GM19468 (cell line): ENCODE measurements around the gene CX3CR1.
A peak's percentile ranks its signal among the peaks of the same experiment; 100 is the strongest.

Experiments used
- ATAC-seq: cut with Tn5 transposase; IDR thresholded peaks from one replicate; pipeline ENCODE4 v1.9.1; 2021; ENCODE audit warnings: mild to moderate bottlenecking, moderate library complexity, moderate number of reproducible peaks; ENCODE audit not compliant: unreplicated experiment; ENCODE audit errors: extremely low read depth

CX3CR1 gene

DNA sequence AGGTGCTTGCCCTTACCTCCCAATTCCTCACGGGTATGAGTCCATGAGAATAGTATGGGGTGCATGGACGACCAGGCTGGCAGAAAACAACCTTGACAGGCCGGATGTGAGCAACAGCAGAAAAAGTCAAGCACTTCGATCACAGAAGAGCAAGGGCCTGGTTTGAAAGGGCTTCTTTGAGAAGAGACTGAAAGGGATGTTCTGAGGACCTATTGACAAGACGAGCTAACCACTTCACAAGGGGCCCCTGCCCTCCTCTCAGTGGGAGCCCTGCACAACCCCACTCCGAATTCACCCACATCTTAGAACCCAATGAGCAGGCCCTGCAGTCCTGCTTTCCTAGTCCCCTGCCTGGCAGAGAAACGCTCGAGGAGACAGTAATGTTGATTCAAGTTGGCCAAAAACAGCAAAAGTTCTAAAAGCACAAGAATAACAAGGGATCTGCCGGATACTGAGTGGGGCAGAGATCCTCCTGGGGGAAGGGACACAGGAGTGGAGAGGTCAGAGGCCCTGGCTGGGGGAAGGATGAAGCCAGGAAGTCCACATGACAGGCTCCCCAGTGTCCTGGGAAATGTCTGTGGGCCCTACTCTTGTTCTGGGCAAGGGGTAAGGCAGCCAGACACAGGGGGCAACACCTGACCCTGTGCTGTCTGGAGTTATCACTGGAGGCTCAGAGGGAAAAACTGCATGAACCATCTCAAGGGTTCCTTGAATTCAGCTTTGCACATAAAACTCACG is 14.8 kb upstream of the CX3CR1 start:
- ATAC-seq = no peak

DNA sequence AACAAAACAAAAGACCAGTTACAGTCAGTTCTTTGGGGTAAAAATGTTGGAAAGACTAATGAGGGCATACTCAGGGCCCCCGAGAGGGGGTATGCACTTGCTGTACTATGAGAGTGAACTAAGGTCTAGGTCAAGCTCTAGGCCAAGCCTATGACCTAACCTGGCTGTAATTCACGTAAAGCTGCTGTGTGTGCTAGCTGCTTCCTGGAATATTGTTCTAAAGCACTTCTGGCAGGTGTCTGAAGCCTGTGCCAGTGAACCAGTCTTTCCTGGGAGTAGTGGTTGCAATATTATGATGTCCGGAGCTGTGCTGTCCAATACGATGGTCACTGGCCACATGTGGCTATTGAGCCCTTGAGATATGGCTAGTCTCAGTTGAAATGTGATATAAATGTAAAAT is 13.1 kb upstream of the CX3CR1 start:
- no peak for ATAC-seq

DNA sequence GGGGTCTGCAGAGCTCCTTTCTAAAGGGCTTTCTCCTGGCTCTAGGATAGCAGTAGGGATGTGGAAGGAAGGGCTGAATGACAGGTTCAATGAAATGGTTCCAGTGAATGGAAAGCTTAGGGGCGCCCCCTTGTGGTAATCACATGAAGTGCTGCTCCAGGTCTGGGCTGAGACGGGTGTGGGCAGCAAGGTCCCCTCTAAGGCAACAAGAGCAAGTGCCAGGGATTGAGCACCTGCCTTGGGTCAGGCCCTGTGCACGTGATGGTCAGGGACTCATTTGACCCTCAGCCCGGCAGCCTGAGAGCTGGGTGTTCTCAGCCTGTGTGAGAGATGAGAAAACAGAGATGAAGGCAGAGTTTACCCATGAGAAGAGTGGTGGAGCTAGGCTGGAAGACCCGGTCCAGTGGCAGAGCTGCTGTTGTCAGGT is 12.1 kb upstream of the CX3CR1 start:
- no peak for ATAC-seq

DNA sequence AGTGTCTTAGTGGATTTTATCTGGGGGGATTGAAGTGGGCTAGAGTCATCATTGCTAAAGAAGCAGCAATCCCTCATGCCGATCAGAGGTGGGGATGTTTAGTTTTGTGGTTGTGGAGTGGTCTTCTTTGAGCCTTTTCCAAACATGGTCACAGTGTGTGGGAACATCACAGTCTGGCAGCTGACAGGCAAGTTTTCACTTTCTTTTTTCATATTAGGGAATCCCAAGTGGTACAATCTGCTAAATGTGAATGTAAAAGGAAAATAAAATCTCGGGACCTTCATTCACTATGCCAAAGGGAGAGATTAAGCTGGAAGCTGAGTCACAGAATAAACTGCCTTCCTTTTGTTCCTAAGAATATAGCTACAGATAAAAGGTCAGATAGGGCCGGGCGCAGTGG is 10.4 kb upstream of the CX3CR1 start:
- no peak for ATAC-seq

DNA sequence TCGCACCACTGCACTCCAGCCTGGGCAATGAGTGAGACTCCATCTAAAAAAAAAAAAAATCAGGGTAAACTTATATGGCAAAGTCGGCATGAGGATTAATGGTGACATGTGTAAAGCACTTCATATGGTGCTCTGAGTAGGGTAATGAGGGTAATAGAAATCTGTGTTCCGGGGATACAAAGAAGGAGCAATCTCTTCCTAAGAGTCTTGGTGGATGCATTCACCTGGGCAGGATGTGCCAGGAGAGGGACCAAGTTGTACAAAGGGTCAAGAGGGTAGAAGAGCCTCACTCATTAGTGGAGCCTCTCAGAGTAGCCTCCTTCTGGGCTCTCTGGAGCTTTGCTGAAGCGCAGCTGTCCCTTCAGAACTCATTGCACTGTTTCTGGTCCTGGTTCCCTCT is 9.3 kb upstream of the CX3CR1 start:
- ATAC-seq = no peak

DNA sequence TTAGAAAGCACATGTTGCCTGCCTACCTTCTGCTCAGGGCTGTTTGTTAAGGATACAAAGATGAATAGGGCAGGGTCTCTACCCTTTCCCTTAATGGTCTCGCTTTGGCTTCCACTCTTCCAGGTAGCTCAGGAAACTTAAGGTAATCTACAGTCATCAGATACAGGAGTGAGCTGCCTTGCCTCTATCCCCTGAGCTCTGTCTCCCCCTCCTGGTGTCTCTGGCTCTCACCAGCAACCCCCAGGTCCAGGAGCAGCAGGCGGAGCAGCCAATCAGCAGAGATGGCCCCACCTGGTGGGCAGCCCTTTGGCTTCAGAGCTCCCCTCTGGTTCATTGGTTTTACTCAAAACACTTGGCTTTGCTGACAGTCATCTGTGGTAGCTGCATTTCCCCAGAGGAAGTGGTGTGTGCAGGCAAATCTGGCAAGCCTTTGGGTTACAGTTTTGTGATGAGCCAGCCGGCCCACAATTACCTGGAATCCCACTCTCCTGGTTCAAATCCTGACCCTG is 8.5 kb upstream of the CX3CR1 start:
- peak; percentile 94 for ATAC-seq

DNA sequence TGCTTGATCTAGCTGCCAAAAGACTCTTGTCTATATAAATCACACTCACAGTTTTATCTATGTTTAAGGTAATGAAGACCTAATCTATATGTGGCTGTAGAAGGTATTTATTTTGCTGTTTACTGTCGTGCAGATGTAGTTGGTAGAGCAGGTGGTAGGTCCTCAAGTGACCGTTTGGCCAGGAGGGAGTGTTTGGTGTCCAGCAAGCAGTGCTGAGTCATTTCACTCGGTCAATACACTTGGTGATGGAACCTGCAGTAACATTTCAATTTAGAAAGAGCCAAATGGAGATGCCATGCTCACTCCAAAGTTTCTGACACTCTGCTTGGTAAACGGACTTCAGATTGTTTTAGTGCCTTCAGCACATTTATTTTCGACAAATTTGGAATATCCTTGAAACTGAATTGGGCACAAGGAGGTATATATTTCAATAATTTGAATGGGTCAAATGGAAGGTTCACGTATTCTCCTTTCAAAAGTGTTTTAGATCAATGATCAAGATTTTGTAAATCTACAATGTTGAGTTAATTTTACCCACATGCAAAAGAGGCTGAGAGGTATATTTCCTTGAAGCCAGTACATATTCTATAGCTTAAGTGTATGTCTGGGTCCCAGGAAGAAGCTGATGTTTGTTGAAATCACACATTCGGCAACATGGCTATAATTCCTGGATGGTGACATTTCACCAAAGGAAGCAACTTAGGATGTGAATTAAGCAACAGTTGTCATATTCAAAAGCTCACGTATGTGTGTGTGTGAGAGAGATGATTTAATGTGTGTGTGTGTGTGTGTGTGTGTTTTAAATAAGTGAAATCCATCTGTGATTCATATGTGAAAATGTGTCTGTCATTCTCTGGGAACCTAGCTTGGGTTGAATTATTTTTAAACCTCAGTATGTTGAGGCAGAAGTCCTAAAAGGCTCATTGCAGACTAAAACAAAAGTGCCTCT is 7.7 kb upstream of the CX3CR1 start:
- ATAC-seq = no peak

DNA sequence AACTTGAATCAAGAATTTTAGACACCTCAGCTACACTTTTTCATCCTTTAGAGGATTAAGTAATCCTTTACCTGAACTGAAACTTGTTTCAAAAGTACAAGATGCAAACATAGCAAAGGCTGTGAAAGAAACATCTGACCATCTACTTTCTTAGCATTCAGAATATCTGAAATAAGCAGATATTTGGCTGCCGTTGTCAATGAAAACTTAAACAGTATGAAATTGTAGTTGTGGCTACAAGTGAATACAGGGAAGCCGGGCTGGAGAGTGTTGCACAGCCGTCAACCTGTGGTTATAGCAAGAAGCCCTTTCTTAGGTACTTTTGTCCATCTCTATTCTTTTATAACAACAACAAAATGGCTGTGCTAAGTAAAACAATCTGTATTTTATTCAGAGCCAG is 6.9 kb upstream of the CX3CR1 start:
- no peak for ATAC-seq

DNA sequence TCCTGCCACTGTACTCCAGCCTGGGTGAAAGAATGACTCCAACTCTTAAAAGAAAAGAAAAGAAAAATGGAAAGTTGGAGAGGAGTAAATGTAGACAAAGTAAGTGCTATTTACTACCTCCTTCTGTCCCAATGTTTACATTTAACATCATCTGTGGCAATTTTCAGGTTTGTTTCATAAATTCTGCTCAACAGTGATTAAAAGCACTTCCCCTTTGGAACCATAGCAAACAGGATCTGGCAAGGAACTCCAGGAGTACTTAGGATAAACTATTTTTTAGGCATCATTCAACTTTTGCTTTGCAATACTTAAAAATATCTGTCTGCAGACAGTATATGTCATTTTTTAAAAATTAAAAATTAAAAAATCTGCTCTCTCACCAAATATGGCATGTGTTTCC is 5.5 kb upstream of the CX3CR1 start:
- ATAC-seq = no peak

DNA sequence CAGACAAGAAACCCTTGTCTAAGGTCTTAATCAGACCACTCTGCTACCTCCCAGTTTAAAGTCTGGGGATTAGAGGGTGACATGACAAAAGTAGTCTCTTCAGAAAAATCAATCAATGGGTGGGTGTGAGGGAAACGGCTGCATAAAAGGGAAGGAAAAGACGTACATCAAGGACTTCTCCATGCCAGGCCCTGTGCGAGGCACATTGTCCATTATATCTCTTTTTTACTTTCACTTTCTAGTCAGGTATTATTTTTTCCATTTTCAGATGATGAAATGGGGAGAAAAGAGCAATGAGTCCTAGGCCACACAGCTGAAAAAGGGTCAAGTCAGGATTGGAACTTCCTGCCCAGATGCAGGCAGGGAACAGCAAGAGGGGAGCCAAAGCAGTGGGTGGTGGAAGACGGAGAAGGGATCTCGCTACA is 4.6 kb upstream of the CX3CR1 start:
- ATAC-seq = no peak

DNA sequence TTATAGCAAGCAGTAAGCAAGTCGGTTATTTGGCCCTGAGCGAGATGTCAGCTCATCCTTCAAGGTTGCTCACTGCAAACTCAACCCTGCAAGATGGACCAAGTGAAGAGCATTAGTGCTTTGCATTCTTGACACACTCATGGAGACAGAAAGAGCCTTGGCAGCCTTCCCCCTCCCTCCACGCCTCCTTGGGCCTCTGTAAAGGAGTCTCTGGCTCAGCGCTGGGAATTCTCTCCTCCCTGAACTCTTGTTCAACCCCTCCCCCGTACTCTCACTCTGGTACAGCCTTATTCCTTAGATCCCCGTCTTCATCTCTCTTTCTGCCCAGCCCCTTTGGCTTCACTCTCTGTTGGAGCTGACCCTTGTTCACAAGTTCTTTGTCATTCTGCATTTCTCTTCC is 2.2 kb upstream of the CX3CR1 start:
- no peak for ATAC-seq

DNA sequence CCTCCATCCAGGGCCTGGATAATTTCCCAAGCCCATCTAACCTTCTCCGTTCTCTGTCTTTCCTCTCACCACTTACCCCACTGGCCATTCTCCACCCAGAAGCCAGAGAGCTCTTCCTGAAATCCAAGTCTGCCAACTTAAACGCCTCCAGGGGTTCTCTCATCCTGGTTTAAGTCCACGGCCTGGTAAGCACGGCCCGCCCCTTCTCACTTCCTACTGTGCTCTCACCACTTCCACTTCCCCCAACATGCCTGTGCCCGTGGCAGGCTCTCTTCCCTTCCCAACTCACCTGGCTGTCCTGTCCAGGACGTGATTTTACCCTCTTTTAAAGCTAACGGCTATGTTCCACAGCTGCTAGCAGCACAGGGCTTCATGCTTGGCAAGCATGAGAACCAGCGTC is 1.7 kb upstream of the CX3CR1 start:
- no peak for ATAC-seq

DNA sequence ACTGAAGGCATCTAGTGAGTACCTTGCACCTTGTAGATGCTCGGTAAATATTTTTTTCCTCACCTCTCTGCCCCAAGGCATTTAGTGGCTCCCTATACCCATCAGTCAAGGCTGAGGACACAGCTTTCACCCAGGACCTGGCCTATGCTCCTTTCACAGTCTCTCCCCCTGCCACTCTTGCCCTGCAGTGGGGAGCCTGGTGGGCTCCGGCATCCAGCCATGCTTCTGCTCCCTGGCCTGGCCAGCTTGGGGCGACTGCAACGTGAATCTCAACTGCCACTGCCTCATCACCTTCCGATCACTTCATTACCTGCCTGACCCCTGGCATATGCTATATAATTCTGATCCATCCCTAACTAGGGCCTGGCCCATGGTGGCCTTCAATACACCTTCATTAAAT is 735 bp upstream of the CX3CR1 start:
- no peak for ATAC-seq

DNA sequence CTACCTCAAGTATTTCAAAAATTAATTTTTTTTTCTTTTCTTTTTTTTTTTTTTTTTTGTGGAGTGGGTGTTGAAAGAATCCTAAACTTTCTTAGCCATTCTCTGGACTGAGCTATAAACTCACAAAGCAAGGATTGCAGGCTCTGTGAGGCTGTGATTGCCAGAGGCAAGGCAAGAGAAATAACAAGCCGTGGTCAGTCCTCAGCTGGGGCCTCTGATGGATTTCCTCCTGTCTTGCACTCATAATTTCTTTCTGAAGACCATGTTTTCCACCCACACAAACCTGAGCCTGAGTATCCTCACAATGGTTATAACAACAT is 1.3 kb downstream of the CX3CR1 start:
- no peak for ATAC-seq

DNA sequence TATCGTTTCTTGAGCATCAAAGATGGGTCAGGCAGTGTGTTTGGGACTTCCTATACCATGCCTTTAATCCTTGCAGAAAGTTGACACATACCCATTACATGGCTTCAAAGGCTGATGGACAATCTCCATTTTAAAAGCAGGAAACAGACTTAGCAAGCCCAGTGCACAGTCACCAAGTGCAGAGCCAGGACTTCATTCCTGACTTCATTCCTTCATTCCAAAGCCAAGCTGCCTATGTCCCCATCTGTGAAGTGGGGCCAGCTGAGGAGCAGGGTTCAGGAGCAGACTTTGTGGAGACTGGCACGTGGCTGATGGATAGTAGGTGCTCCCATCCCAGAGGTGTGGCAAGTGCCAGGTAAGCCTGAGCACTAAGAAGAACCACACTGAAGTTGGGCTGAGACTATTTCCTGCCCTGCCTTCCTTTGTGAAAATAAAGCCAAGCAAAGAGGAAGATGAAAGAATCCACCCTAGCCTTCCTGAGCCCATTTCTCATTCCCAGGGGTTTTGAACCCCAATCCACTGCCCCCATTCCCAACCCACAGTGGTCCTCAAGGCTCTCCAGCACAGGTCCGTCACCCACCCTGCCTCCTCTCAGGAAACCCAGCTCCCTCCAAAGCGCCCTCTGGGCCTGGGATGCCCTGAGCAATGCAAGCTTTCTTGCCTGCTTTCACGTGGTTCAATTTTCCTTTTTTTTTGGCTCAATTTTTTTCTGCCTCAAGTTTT is 1.8 kb downstream of the CX3CR1 start:
- no peak for ATAC-seq

DNA sequence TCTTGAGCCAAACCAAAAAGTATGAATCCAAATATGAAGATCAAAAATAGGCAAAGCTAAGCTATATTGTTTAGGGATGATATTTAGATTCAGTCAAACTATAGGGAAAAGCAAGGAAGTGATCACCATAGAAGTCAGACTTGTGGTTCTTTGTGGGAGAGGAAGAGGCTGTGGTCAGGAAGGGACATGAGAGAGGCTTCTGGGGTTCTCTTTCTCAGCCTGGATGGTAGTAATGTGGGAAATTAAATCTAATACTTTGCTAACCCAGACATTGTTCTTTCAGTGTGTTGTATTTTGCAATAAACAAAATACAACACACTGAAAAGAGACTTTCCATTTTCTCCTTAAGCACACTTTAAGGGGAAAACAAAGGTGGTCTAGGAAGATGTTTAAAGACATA is 3.1 kb downstream of the CX3CR1 start:
- ATAC-seq = no peak

DNA sequence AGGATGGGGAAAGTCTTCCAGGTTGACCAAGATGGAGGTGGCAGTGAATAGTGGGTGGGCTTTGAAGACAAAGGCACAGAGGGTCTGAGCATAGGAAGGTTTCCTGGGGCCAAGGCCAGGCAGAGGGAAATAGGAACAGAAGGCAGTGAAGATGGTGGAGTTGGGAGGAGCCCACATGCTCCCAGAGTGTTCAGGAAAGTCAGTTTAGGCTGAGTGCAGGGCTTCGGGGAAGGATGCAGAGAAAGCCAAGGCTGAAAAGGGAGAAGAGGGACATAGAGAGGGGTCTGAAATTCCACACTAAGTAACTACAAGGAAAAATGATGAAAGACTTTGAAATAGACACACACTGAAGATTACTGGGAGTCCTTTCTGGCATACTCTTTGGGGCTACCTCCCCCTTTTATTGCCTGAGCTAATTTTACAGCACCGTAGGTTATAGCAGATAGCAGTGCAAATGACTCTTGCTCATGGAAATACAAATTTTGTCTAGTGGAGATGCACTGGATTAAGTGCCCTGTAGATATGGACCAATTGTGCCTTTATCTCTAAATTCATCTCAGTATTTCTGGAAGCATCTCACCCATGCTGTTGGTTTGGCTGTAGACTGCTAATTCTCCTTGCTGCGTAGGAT is 3.8 kb downstream of the CX3CR1 start:
- ATAC-seq = no peak

DNA sequence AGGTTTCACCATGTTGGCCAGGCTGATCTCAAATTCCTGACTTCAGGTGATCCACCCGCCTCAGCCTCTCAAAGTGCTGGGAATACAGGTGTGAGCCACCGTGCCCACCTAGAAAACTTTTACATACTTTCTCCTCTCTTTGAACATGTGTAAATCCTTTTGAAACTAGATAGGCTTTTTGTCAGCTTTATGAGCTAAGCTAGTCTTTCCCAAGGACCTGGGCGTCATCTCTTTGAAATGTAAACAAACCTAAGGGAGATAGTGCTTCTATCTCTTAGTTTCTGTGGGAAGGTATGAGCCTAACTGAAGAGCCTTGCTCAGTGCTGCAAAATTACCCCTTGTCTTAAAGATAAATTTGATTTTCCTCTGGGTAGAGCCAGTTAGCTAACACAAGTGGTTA is 4.8 kb downstream of the CX3CR1 start:
- no peak for ATAC-seq

DNA sequence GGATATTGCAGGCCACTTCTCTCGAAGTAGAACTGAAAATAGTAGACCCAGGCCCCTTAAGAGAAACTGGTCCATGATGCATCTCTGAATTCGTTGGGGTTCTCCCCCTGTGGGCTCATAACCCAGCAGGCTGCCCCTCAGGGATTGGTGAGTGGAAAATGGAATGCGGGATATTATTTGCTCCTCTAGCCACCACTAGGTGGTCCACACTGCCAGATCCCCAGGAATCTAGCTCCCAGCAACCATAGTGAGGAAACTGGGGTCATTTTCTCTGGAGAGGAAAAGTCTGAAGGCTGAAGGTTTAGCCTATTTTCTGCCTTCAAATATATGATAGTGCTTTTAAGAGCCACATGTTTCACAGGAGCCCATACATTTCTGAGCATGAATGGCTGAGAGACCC is 6.7 kb downstream of the CX3CR1 start:
- no peak for ATAC-seq

DNA sequence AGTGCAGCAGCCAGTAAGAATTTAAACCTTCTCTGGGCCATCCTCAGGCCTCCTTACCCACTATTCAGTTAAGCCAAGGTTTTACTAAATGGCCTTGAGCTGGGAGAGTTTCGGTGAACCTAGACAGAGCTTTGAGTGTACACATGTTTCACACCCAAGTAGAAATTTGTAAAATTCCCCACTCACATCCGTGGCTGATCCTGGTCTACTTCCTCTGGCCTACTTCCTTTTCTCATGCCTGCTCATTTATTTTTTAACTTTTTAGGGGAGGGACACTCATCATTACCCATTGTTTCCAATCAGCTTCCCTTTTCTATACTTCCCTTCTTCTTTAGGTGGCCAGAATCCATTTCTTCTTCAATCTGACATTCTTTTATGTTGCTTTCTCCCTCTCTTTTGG is 7.6 kb downstream of the CX3CR1 start:
- no peak for ATAC-seq
